Liver (tissue), 9 donors: ENCODE measurements around the gene RBM33. TPM values are rescaled to one million over a fixed set of nuclear protein-coding genes. Genes with fewer than 3 reads are reported as not detected.

Experiments
- DNase-seq: peaks from one replicate; pipeline ENCODE4 v3.0.0-alpha.2; 2017; ENCODE audit warnings: low spot score
- H3K27ac ChIP-seq, 2 donors: one replicate each; pipeline ENCODE4 v1.7.0; 2013; ENCODE audit warnings: inconsistent platforms in 2 of 2, low read length in 2 of 2, control low read depth in 1 of 2, low read depth in 1 of 2, mild to moderate bottlenecking in 1 of 2
- H3K27me3 ChIP-seq, 4 donors: one replicate each; pipeline versions ENCODE4 v1.6.1 to v1.7.0; 2013; ENCODE audit warnings: low read length in 3 of 4, inconsistent platforms in 1 of 4, mild to moderate bottlenecking in 1 of 4, moderate library complexity in 1 of 4; ENCODE audit not compliant: control insufficient read depth in 4 of 4, insufficient read depth in 4 of 4
- H3K36me3 ChIP-seq, 4 donors: one replicate each; pipeline versions ENCODE4 v1.6.1 to v1.7.0; 2013; ENCODE audit warnings: low read length in 3 of 4, mild to moderate bottlenecking in 3 of 4, low read depth in 1 of 4, moderate library complexity in 1 of 4; ENCODE audit not compliant: control insufficient read depth in 4 of 4, insufficient read depth in 3 of 4
- H3K4me1 ChIP-seq, 4 donors: one replicate each; pipeline versions ENCODE4 v1.6.1 to v1.7.0; 2013; ENCODE audit warnings: low read length in 3 of 4, mild to moderate bottlenecking in 3 of 4, moderate library complexity in 1 of 4; ENCODE audit not compliant: control insufficient read depth in 4 of 4, insufficient read depth in 4 of 4
- H3K4me3 ChIP-seq, 3 donors: one replicate each; pipeline versions ENCODE4 v1.6.1 to v1.7.0; 2013; ENCODE audit warnings: low read length in 3 of 3, control low read depth in 1 of 3, low read depth in 1 of 3, mild to moderate bottlenecking in 1 of 3
- H3K9ac ChIP-seq, 2 donors: one replicate each; pipeline ENCODE4 v1.7.0; 2013; ENCODE audit warnings: low read length in 2 of 2, mild to moderate bottlenecking in 2 of 2, moderate library complexity in 2 of 2, control low read depth in 1 of 2, low read depth in 1 of 2
- H3K9me3 ChIP-seq, 4 donors: one replicate each; pipeline versions ENCODE4 v1.6.1 to v1.7.0; 2013; ENCODE audit warnings: low read length in 3 of 4; ENCODE audit not compliant: control insufficient read depth in 4 of 4
- ATF3 ChIP-seq: IDR thresholded peaks from 2 replicates; pipeline ENCODE4 v1.6.1; 2016; ENCODE audit warnings: antibody characterized with exemption
- CTCF ChIP-seq: fragments of 150-350 bp; IDR thresholded peaks from 2 replicates; pipeline ENCODE4 v1.5.1; 2017; ENCODE audit warnings: improper control_type of control experiment, low read depth, low read length; ENCODE audit not compliant: missing input control
- EGR1 ChIP-seq, 2 donors: IDR thresholded peaks; 2 replicates each; pipeline ENCODE4 v1.6.1; 2016 to 2018; ENCODE audit warnings: antibody characterized with exemption in 2 of 2, low read depth in 2 of 2
- FOXA1 ChIP-seq: IDR thresholded peaks from 2 replicates; pipeline ENCODE4 v1.6.1; 2016; ENCODE audit warnings: antibody characterized with exemption
- FOXA2 ChIP-seq: IDR thresholded peaks from 2 replicates; pipeline ENCODE4 v1.6.1; 2016; ENCODE audit warnings: antibody characterized with exemption
- GABPA ChIP-seq, 2 donors: IDR thresholded peaks in 1 of 2; conservative IDR thresholded peaks in 1 of 2; 2 replicates each; pipeline ENCODE4 v1.6.1; 2016; ENCODE audit warnings: antibody characterized with exemption in 2 of 2, mild to moderate bottlenecking in 1 of 2, moderate library complexity in 1 of 2
- HNF4G ChIP-seq: IDR thresholded peaks from 2 replicates; pipeline ENCODE4 v1.6.1; 2016; ENCODE audit warnings: antibody characterized with exemption
- JUND ChIP-seq, 2 donors: IDR thresholded peaks; 2 replicates each; pipeline ENCODE4 v1.6.1; 2016; ENCODE audit warnings: antibody characterized with exemption in 2 of 2
- MAX ChIP-seq: IDR thresholded peaks from 2 replicates; pipeline ENCODE4 v1.6.1; 2016; ENCODE audit warnings: antibody characterized with exemption
- NR2F2 ChIP-seq: IDR thresholded peaks from 2 replicates; pipeline ENCODE4 v1.6.1; 2016; ENCODE audit warnings: antibody characterized with exemption
- RAD21 ChIP-seq, 2 donors: IDR thresholded peaks; 2 replicates each; pipeline ENCODE4 v1.6.1; 2016; ENCODE audit warnings: antibody characterized with exemption in 2 of 2, mild to moderate bottlenecking in 2 of 2
- RXRA ChIP-seq, 2 donors: IDR thresholded peaks; 2 replicates each; pipeline ENCODE4 v1.6.1; 2017 to 2018; ENCODE audit warnings: antibody characterized with exemption in 2 of 2, mild to moderate bottlenecking in 1 of 2
- SP1 ChIP-seq: IDR thresholded peaks from 2 replicates; pipeline ENCODE4 v1.6.1; 2018; ENCODE audit warnings: antibody characterized with exemption, mild to moderate bottlenecking
- TAF1 ChIP-seq: conservative IDR thresholded peaks from 2 replicates; pipeline ENCODE4 v1.6.1; 2016; ENCODE audit warnings: antibody characterized with exemption, mild to moderate bottlenecking
- YY1 ChIP-seq: IDR thresholded peaks from 2 replicates; pipeline ENCODE4 v1.6.1; 2016; ENCODE audit warnings: antibody characterized with exemption, mild to moderate bottlenecking
- WGBS: extraction: QIAGEN DNeasy Blood & Tissue Kit; methylation state at CpG from one replicate; pipeline ENCODE4 v1.1.7; 2013; 5-methylcytosine and 5-hydroxymethylcytosine counted together
- polyA plus RNA-seq, 2 donors: library from polyadenylated mRNA; stranded (reverse) in 1 of 2; unstranded in 1 of 2; fragments of 200-250 nt in 1 of 2; fragments of >200 nt in 1 of 2; fragmentation: Nextera tagmentation in 1 of 2; extraction: Ambion mirVana in 1 of 2; gene quantifications; one replicate each; pipeline versions ENCODE4 v1.2.1 to v1.2.3, GENCODE V29; 2013 to 2015
- total RNA-seq, 2 donors: library from RNA; depleted of rRNA; stranded (reverse); fragments of >200 nt; gene quantifications; one replicate each; pipeline ENCODE4 v1.2.3, GENCODE V29; 2014
- donor health status: healthy.
- donor health status: healthy.
- donor health status: healthy.
- donor health status: healthy.
- donor health status: healthy.

Gene RBM33
- total and polyA plus RNA-seq, 4 donors, result 7.8 to 48.9 (median 28.2) TPM

GRCh38 chr7:155780884-155781283 is 136.4 kb downstream of the RBM33 start:
- Histone ChIP-seq H3K27ac (no peak overlapping the region), H3K4me1 (no peaks in the 10 kb centered on the region), H3K9ac (no peak overlapping the region), H3K27me3 (no peaks in the 10 kb centered on the region), H3K36me3 (peaks cover 4 to 51% (median 7%) of the 10 kb centered on the region in 4 donors), H3K4me3 (no peak overlapping the region), H3K9me3 (no peaks in the 10 kb centered on the region)
- DNase-seq, result no peak
- 98% methylated on average over 24 of the region's 24 CpGs for WGBS
- TF ChIP-seq GABPA (IDR thresholded peaks at IDR 0.05 in 1 of 2, conservative IDR thresholded peaks at IDR 0.05 in 1 of 2) (no peak), MAX (no peak), TAF1 (no peak), NR2F2 (no peak), ATF3 (no peak), SP1 (no peak)

- 97% methylated on average over 20 of the region's 20 CpGs for WGBS
- Histone ChIP-seq H3K9ac (no peak overlapping the region), H3K4me3 (no peak overlapping the region), H3K4me1 (no peaks in the 10 kb centered on the region), H3K27ac (no peak overlapping the region), H3K9me3 (no peaks in the 10 kb centered on the region), H3K36me3 (peaks cover 2 to 45% (median 6%) of the 10 kb centered on the region in 4 donors), H3K27me3 (no peaks in the 10 kb centered on the region)
- no peak for DNase-seq
- no peak for TF ChIP-seq FOXA1
- TF ChIP-seq FOXA2, result no peak
- TF ChIP-seq YY1, result no peak
- TF ChIP-seq NR2F2, result no peak
- no peak for TF ChIP-seq RXRA (IDR thresholded peaks at IDR 0.05)
- TF ChIP-seq SP1, result no peak
- no peak for TF ChIP-seq TAF1
- no peak for TF ChIP-seq MAX
- TF ChIP-seq CTCF, result no peak
- TF ChIP-seq HNF4G, result no peak
- TF ChIP-seq GABPA (IDR thresholded peaks at IDR 0.05 in 1 of 2, conservative IDR thresholded peaks at IDR 0.05 in 1 of 2), result no peak
- TF ChIP-seq JUND (IDR thresholded peaks at IDR 0.05), result no peak
- TF ChIP-seq EGR1 (IDR thresholded peaks at IDR 0.05; ENCODE audit: low read depth in 2 of 2), result no peak
- TF ChIP-seq RAD21 (IDR thresholded peaks at IDR 0.05), result no peak
These were observed 137.0 kb downstream of the RBM33 start for GRCh38 chr7:155781433-155781832.

- Histone ChIP-seq H3K27ac (no peak overlapping the region), H3K36me3 (peaks cover 0 to 39% (median 5%) of the 10 kb centered on the region in 4 donors), H3K9me3 (no peaks in the 10 kb centered on the region), H3K4me3 (no peak overlapping the region), H3K27me3 (no peaks in the 10 kb centered on the region), H3K9ac (no peak overlapping the region), H3K4me1 (peaks cover 2 to 7% (median 4%) of the 10 kb centered on the region in 4 donors)
- DNase-seq, result no peak
- no peak for TF ChIP-seq FOXA1
- TF ChIP-seq RXRA (IDR thresholded peaks at IDR 0.05), result no peak
- 94% methylated on average over 10 of the region's 10 CpGs for WGBS
These were observed 138.0 kb downstream of the RBM33 start for GRCh38 chr7:155782466-155782865.
